Measurements from ENCODE around the gene CDC40. TPM values are rescaled to one million over a fixed set of nuclear protein-coding genes. Genes with fewer than 3 reads are reported as not detected.
"Not testable (repeated sequence)": the region's sequence is repeated elsewhere in the genome, so short reads cannot be mapped to it uniquely, and the experiment has no call there.

CDC40 gene
- total and polyA plus RNA-seq, 12 donors = 5.7 to 20.5 (median 15.3) TPM

- no peak overlapping the region for H3K27ac ChIP-seq
- no peak for DNase-seq
- TF ChIP-seq CTCF (IDR thresholded peaks at IDR 0.05) = no peak
- intact Hi-C loops (cut with DNase I) = no loop called here
- H3K4me3 ChIP-seq = no peak overlapping the region
- ATAC-seq = no peak
- H3K4me1 ChIP-seq = no peaks in the 10 kb centered on the region
- no peaks in the 10 kb centered on the region for H3K27me3 ChIP-seq
- peaks cover 0 to 95% (median 26%) of the 10 kb centered on the region in 9 donors for H3K36me3 ChIP-seq
- no peaks in the 10 kb centered on the region for H3K9me3 ChIP-seq
- WGBS, 2 donors = 95 to 100% methylated on average over 1 of the region's 1 CpG
These were observed 46.0 kb downstream of the CDC40 start for GRCh38 chr6:110226261-110226660.

GRCh38 chr6:110232450-110232849 is 52.2 kb downstream of the CDC40 start:
- 85 to 89% methylated on average over 2 of the region's 2 CpGs for WGBS, 2 donors
- intact Hi-C loops (cut with DNase I) = no loop called here
- Histone ChIP-seq H3K4me3 (no peak overlapping the region), H3K27ac (no peak overlapping the region), H3K36me3 (peaks cover 0 to 44% (median 4%) of the 10 kb centered on the region in 9 donors), H3K4me1 (peaks cover 0 to 16% (median 11%) of the 10 kb centered on the region in 9 donors), H3K9me3 (no peaks in the 10 kb centered on the region), H3K27me3 (no peaks in the 10 kb centered on the region)
- ATAC-seq (no peak), DNase-seq (no peak)
- TF ChIP-seq CTCF (IDR thresholded peaks at IDR 0.05) = no peak

- DNase-seq = no peak
- ATAC-seq = peak in 7 of 8 donors; percentile 38 to 73 (median 55)
- Histone ChIP-seq H3K27me3 (no peaks in the 10 kb centered on the region), H3K36me3 (peaks cover 0 to 37% (median 3%) of the 10 kb centered on the region in 9 donors), H3K4me1 (peaks cover 0 to 16% (median 11%) of the 10 kb centered on the region in 9 donors), H3K9me3 (no peaks in the 10 kb centered on the region), H3K4me3 (no peak overlapping the region), H3K27ac (peak overlapping the region in 5 of 10 donors; percentile 20 to 47 (median 32))
- 92 to 96% methylated on average over 2 of the region's 2 CpGs for WGBS, 2 donors
- TF ChIP-seq CTCF (IDR thresholded peaks at IDR 0.05) = no peak
- intact Hi-C loops (cut with DNase I) = no loop called here
These were observed 53.6 kb downstream of the CDC40 start for GRCh38 chr6:110233770-110234374.

GRCh38 chr6:110236007-110236406 is 55.8 kb downstream of the CDC40 start:
- H3K27ac ChIP-seq; intact Hi-C loops (cut with DNase I); DNase-seq; H3K4me3 ChIP-seq; H3K9me3 ChIP-seq; H3K27me3 ChIP-seq; ATAC-seq: not testable (repeated sequence)
- Histone ChIP-seq H3K4me1 (peaks cover 0 to 16% (median 11%) of the 10 kb centered on the region in 9 donors), H3K36me3 (peaks cover 0 to 17% (median 0%) of the 10 kb centered on the region in 9 donors)
- 100% methylated on average over 1 of the region's 1 CpG for WGBS, 2 donors
